GM19238 (cell line): ENCODE measurements around the gene MYO18B.

ENCODE experiments used
- DNase-seq: peaks from one replicate; pipeline ENCODE4 v3.0.0; 2011; ENCODE audit warnings: low spot score; ENCODE audit not compliant: insufficient read length

The MYO18B gene

GRCh38 chr22:25848954-25849353 is 107.0 kb downstream of the MYO18B start:
- no peak for DNase-seq

DNA sequence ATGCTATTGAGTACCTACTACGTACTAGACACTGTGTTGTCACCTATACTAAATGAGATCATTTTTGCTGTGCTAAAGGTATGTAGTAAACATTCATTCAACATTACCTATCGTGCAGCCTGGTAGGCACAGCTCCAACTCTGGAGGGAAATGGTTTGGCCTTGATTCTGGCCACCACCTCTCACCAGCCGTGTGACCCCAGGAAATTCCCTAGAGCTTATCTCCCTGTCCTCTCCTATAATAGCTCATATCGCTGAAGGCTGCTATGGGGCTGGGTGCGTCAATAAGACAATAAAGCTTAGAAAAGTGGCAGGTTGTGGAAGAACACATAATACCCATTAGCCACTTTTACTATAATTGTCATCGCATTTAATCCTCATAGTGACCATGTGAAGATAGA is 107.5 kb downstream of the MYO18B start:
- no peak for DNase-seq

GRCh38 chr22:25852223-25852622 is 110.2 kb downstream of the MYO18B start:
- no peak for DNase-seq

DNA sequence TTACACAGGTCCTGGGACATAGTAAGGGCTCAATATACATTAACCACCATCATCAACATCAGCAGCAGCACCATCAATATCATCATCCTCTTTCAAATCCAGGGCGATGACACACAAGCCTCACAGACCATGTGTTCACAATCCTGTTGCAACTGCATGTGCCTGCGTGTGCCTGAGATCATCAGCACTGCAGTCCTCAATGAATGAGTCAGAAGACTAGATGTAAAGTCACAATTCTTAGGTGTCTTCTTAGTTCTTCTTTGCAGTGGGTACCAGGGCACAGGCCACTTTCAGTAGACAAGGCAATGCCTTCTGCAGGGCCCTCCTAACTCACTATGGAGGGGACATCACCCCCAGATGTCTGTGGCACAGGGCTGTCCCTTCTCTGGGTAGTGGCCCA is 111.1 kb downstream of the MYO18B start:
- DNase-seq, result no peak

GRCh38 chr22:25853501-25854284 is 111.7 kb downstream of the MYO18B start:
- DNase-seq, result no peak

- no peak for DNase-seq
These were observed 127.8 kb downstream of the MYO18B start for GRCh38 chr22:25869771-25870170.

- no peak for DNase-seq
These were observed 132.3 kb downstream of the MYO18B start for GRCh38 chr22:25874327-25874726.

- DNase-seq, result no peak
These were observed 133.5 kb downstream of the MYO18B start for GRCh38 chr22:25875461-25875860.

GRCh38 chr22:25876871-25877270 is 134.9 kb downstream of the MYO18B start:
- DNase-seq, result no peak

GRCh38 chr22:25878933-25879332 is 136.9 kb downstream of the MYO18B start:
- DNase-seq, result no peak

GRCh38 chr22:25880524-25880923 is 138.5 kb downstream of the MYO18B start:
- no peak for DNase-seq

DNA sequence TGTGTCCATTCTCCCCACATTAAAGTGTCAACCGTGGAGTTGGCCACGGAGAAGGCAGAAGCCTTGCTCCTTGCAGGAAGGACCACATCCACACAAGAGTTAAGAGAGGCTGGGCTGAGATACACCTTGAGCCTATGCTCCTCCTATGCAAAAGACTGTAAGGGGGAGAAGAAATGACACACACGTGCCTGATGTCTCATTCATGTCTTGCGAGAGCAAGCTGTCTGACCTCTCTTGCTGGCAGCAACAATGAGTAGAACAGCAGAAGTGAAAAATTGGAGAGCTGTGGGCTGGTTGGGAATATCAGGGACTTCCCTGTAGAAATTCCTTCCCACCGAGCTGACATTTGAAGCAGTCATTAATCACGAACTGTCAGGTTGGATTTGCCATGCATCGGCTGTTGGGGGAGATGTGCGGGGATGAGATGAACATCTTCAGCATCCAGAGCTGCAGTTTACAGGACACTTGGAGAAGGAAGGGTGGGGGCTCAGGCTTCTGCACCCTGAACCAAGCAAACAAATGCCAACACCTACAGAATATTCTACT is 139.3 kb downstream of the MYO18B start:
- DNase-seq, result no peak

DNA sequence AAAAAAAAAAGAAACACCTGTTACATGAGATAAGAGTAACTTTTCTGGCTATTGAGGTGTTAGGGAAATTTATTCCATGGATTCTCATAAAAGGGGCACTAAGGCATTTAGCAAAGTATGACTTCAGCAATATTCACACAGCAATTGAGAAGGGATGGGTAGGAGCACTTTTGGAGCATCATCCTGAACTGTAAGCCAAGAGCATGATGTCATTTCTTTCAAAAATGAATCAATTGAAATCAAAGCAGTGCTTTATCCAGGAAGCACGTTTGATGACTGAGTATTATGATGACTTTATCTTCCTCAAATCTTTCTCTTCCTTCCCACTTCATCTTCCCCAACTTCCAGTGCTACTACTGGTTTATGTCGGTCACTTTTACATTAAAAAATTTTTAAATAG is 140.4 kb downstream of the MYO18B start:
- no peak for DNase-seq

GRCh38 chr22:25883482-25884033 is 141.6 kb downstream of the MYO18B start:
- DNase-seq, result no peak

DNA sequence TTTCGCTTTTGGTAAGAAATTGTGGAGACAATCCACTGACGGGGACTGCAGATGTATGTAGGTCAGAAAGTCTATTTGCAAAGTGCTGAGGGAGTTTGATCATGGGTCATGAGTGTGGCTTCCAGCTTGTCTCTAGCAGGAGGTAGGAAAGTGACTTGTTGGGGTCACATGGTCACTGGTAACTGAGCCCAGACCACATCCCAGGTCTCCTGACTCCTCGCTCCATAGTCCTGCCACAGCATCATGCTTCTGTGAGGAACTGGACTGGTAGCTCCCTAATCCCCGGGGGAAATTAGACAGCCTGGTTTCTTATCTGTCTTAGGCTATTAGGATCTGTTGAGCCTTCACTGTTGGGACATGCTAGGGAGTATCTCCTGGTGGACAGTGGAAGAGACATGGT is 142.1 kb downstream of the MYO18B start:
- DNase-seq, result no peak

DNA sequence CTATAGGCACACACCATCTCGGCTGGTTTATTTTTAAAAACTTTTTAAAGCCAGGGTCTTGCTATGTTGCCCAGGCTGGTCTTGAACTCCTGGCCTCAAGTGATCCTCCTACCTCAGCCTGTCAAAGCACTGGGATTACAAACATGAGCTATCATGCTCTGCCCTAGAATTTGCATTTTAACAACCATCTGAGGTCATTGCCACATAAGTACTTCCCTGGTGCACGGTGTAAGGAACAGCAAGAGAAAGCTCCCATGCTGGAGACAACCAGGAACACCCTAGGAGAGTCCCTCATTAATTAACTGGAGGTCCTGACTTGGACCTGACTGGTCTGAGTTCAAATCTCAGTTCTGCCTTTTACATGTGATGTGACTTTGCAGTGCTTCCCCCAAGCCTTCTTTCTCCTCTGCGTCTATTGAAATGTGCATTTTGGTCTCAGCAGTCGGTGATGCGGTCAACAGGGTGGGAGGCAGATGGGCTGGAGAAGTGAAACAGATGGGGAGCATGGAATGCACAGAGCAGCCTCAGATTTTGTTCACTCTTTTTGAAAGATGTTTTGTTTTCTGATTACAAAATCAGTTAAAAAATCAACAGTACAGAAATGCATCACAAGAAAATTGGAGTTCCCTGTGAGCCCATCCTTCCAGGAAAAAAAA is 146.5 kb downstream of the MYO18B start:
- no peak for DNase-seq

GRCh38 chr22:25890651-25891050 is 148.7 kb downstream of the MYO18B start:
- no peak for DNase-seq

- no peak for DNase-seq
These were observed 150.7 kb downstream of the MYO18B start for GRCh38 chr22:25892678-25893077.

DNA sequence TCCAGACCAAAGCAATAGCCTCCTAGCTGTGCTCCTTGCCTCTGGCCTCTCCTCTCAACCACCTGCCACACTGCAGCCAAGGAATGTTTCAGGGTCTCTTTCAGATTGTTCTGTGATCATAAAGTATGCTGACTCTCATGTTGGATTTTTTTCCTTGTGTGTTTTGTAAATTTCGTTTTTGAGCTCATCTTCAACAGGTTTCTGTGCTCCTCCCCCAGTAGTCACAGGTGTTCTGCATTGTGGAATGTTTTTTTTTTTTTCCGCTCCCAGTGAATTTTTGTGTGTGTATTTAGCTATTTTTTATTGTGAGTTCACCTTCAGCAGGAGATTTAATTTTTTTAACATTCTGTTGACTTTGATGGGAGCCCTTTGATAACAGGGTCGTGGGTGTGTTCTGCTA is 153.7 kb downstream of the MYO18B start:
- DNase-seq, result no peak

GRCh38 chr22:25896098-25896497 is 154.1 kb downstream of the MYO18B start:
- DNase-seq, result no peak

DNA sequence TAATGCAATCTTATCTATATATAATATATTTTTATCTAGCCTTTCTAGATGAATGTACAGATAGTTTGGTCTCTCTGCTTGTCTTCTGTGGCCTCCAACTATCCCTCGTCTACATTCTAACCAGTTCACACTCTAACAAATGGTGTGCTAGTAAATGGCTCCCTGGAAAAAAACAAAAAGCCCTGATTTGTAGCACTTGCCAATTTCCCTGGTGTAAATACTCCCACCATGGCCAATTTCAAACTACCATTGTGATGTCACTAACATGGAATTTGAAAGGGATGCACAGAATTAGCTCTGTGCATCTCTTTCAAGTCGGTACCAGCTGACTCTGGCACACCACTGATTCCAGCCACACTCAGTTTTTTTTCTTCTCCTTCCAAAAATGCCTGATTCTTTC is 154.6 kb downstream of the MYO18B start:
- no peak for DNase-seq

DNA sequence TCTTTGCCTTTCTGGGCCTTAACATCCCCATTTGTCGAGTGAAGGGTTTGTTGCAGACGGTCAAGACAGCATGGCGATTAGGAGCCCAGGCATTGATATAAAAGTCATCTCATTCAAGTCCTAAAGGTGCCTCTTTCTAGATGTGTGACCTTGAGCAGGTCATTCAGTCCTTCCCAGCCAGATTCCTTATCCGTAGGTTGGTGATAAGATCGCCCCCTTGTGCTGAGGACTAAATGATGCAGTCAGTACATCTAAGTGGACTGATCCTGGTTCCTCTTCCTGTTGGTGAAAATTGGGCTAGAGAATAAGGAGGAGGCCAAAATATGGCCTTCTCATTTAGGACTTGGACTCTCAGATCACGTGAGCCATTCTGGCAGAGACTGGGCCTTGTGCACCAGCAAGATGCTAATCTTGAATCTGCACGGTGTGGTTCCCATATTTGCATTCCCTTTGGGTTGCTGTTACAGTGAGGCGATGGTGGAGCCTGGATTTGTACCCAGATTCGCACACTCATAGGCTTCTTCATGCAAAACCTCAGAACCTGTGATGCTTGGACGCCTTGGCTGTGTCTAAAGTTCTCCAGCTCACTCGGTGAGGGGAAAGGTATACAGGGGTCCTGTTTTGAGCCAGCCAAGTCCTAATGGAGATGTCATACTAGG is 156.8 kb downstream of the MYO18B start:
- no peak for DNase-seq
